Right atrium auricular region (tissue), 2 donors: ENCODE results near the gene ADTRP. TPM values are rescaled to one million over a fixed set of nuclear protein-coding genes. Genes with fewer than 3 reads are reported as not detected.
A peak's percentile ranks its signal among the peaks of the same experiment; 100 is the strongest.

Experiments
- DNase-seq: peaks from one replicate; pipeline ENCODE4 v3.0.0-alpha.2; 2019; ENCODE audit warnings: low spot score
- H3K27ac ChIP-seq, 2 donors: fragments of 200-600 bp; sonication (generic); 1 replicate in 1 of 2; 2 replicates in 1 of 2; pipeline ENCODE4 v1.5.1; 2016 to 2019
- H3K27me3 ChIP-seq, 2 donors: fragments of 200-600 bp; sonication (generic); one replicate each; pipeline versions ENCODE4 v1.5.1 to v1.6.0; 2017 to 2019
- H3K36me3 ChIP-seq: fragments of 200-600 bp; sonication (generic); one replicate; pipeline ENCODE4 v1.5.1; 2016
- H3K4me1 ChIP-seq, 2 donors: fragments of 200-600 bp; sonication (generic); one replicate each; pipeline versions ENCODE4 v1.5.1 to v1.6.0; 2017 to 2019
- H3K4me3 ChIP-seq, 2 donors: fragments of 200-600 bp; sonication (generic); 1 replicate in 1 of 2; 2 replicates in 1 of 2; pipeline ENCODE4 v1.5.1; 2017 to 2019; ENCODE audit warnings: mild to moderate bottlenecking in 1 of 2, moderate library complexity in 1 of 2
- H3K9me3 ChIP-seq, 2 donors: fragments of 200-600 bp; sonication (generic); one replicate each; pipeline ENCODE4 v1.5.1; 2019
- total RNA-seq, 2 donors: library from RNA; depleted of rRNA; stranded (reverse); fragments of >200 nt; gene quantifications; one replicate each; pipeline ENCODE4 v1.1.0, GENCODE V29; 2016
- TF ChIP-seq, protein P1 (sequence below), 2 donors: fragments of 200-600 bp; sonication (generic); IDR thresholded peaks; one replicate each; pipeline ENCODE4 v1.5.1; 2019; ENCODE audit warnings: antibody characterized with exemption in 2 of 2

Gene ADTRP
- total RNA-seq, 2 donors from 2014 or later: not detected

- Histone ChIP-seq H3K36me3 (no peaks in the 10 kb centered on the region), H3K9me3 (no peaks in the 10 kb centered on the region), H3K4me3 (no peak overlapping the region), H3K27ac (no peak overlapping the region), H3K27me3 (no peaks in the 10 kb centered on the region), H3K4me1 (peaks cover 0 to 2% of the 10 kb centered on the region in 2 donors)
- no peak for DNase-seq
- TF ChIP-seq, protein P1, sequence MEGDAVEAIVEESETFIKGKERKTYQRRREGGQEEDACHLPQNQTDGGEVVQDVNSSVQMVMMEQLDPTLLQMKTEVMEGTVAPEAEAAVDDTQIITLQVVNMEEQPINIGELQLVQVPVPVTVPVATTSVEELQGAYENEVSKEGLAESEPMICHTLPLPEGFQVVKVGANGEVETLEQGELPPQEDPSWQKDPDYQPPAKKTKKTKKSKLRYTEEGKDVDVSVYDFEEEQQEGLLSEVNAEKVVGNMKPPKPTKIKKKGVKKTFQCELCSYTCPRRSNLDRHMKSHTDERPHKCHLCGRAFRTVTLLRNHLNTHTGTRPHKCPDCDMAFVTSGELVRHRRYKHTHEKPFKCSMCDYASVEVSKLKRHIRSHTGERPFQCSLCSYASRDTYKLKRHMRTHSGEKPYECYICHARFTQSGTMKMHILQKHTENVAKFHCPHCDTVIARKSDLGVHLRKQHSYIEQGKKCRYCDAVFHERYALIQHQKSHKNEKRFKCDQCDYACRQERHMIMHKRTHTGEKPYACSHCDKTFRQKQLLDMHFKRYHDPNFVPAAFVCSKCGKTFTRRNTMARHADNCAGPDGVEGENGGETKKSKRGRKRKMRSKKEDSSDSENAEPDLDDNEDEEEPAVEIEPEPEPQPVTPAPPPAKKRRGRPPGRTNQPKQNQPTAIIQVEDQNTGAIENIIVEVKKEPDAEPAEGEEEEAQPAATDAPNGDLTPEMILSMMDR (IDR thresholded peaks at IDR 0.05): no peak
Measured at GRCh38 chr6:11718031-11718430, 60.6 kb downstream of the ADTRP start.

DNA sequence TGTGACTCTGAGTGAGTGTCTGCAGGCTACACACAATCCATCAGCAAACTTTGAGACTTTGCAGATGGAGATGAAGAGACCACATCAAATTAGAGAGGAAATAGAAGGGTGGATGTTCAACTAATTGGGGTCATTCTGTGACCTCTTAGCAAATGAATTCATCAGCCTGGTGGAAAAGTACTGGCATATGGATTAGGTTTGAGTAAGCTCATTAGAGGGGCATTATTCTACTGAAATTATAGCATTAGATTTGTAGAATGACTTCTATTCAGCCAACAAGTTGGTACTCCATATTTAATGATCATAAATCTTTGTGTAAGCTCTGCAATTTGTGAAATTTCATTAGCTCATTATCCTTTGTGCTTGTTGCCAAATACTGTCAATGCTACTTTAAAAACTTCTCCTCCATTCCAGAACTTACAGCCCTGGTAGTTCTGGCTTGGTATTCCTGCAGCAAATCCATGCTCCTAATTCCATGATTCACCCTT, 63.8 kb downstream of the ADTRP start:
- DNase-seq: no peak
- Histone ChIP-seq H3K4me1 (peaks cover 0 to 23% of the 10 kb centered on the region in 2 donors), H3K4me3 (no peak overlapping the region), H3K27ac (no peak overlapping the region), H3K9me3 (no peaks in the 10 kb centered on the region), H3K27me3 (no peaks in the 10 kb centered on the region), H3K36me3 (no peaks in the 10 kb centered on the region)
- TF ChIP-seq, protein P1 (IDR thresholded peaks at IDR 0.05): no peak

GRCh38 chr6:11714116-11714797, 64.3 kb downstream of the ADTRP start:
- TF ChIP-seq, protein P1 (IDR thresholded peaks at IDR 0.05): no peak
- no peak overlapping the region for H3K4me3 ChIP-seq

GRCh38 chr6:11712760-11713159, 65.8 kb downstream of the ADTRP start:
- Histone ChIP-seq H3K36me3 (no peaks in the 10 kb centered on the region), H3K4me3 (no peak overlapping the region), H3K4me1 (peaks cover 0 to 23% of the 10 kb centered on the region in 2 donors), H3K27ac (peak overlapping the region in 1 of 2 donors; percentile 4), H3K27me3 (no peaks in the 10 kb centered on the region), H3K9me3 (no peaks in the 10 kb centered on the region)
- TF ChIP-seq, protein P1 (IDR thresholded peaks at IDR 0.05): no peak
- peak; percentile 62 for DNase-seq

More at GRCh38 chr6:11714116-11714797, 64.3 kb downstream of the ADTRP start:
- Histone ChIP-seq H3K4me1 (peaks cover 0 to 23% of the 10 kb centered on the region in 2 donors), H3K9me3 (no peaks in the 10 kb centered on the region), H3K27me3 (no peaks in the 10 kb centered on the region), H3K36me3 (no peaks in the 10 kb centered on the region), H3K27ac (no peak overlapping the region)
- no peak for DNase-seq

GRCh38 chr6:11711984-11712711, 66.5 kb downstream of the ADTRP start:
- no peaks in the 10 kb centered on the region for H3K9me3 ChIP-seq
- no peak overlapping the region for H3K27ac ChIP-seq
- no peak for DNase-seq
- H3K27me3 ChIP-seq: no peaks in the 10 kb centered on the region
- no peaks in the 10 kb centered on the region for H3K36me3 ChIP-seq
- peaks cover 0 to 23% of the 10 kb centered on the region in 2 donors for H3K4me1 ChIP-seq
- H3K4me3 ChIP-seq: no peak overlapping the region
- TF ChIP-seq, protein P1 (IDR thresholded peaks at IDR 0.05): no peak
